Measurements from ENCODE around the gene SLN. TPM values are rescaled to one million over a fixed set of nuclear protein-coding genes. Genes with fewer than 3 reads are reported as not detected.

The SLN gene
- total and polyA plus RNA-seq, 9 of the 15 experiments (the other 6 are each of a cell fraction or from before 2014, with no cell fraction given), result not detected

GRCh38 chr11:107731941-107732688 is 20.3 kb upstream of the SLN start (continued):
- TF ChIP-seq MNT (conservative IDR thresholded peaks at IDR 0.05), result no peak
- TF ChIP-seq PYGO2 (tag; IDR thresholded peaks at IDR 0.05), result no peak
- no peak for TF ChIP-seq RBM25 (IDR thresholded peaks at IDR 0.05; ENCODE audit: low read depth, low read length, severe bottlenecking)

- Histone ChIP-seq H3K9ac (ENCODE audit: insufficient read depth in 1 of 2, low read depth in 2 of 2, low read length in 2 of 2) (no peak overlapping the region), H3K9me3 (replicated peaks; ENCODE audit: control insufficient read depth, insufficient read depth, low read depth, low read length) (no peaks in the 10 kb centered on the region; the same call in 1 of the 2 replicates), H3K79me2 (ENCODE audit: control insufficient read depth, insufficient read depth, low read length) (no peaks in the 10 kb centered on the region), H4K20me1 (replicated peaks; ENCODE audit: control insufficient read depth, insufficient read depth, low read length) (no peaks in the 10 kb centered on the region), H3K27me3 (ENCODE audit: control insufficient read depth in 2 of 2, insufficient read depth in 2 of 2, low read length in 2 of 2) (0 out of 5 replicates have a peak, but pooled peaks cover 0 to 5% of the 10 kb centered on the region in 2 experiments), H2AFZ (ENCODE audit: low read depth, low read length) (no peak overlapping the region), H3K27ac (ENCODE audit: extremely low read depth, low read depth, low read length) (no peak overlapping the region), H3K4me3 (no peak overlapping the region), H3K36me3 (ENCODE audit: control insufficient read depth, insufficient read depth, low read length) (no peaks in the 10 kb centered on the region), H3K4me1 (replicated peaks in 1 of 2; ENCODE audit: control insufficient read depth in 2 of 2, insufficient read depth in 2 of 2, low read length in 2 of 2) (no peaks in the 10 kb centered on the region), H3K4me2 (ENCODE audit: insufficient read depth, low read length) (no peak overlapping the region), H3K9me1 (ENCODE audit: control insufficient read depth, insufficient read depth, low read length) (no peaks in the 10 kb centered on the region)
- no peak for ATAC-seq
- DNase-seq (ENCODE audit: extremely low read depth in 1 of 4, low spot score in 3 of 4), result no peak
- no peak for FAIRE-seq
- in situ Hi-C loops (cut with MboI) (no loop called here), intact Hi-C loops (cut with micrococcal nuclease) (no loop called here)
- POLR2A ChIA-PET, result no interaction called here
- no TSS peak for BruUV-seq (replicated peaks)
- CTCF ChIA-PET (ENCODE audit: low intra/inter-chr PET ratio), result no interaction called here
- TF ChIP-seq TBP (optimal IDR thresholded peaks at IDR 0.05; ENCODE audit: low read depth, low read length) (no peak), ZNF707 (CRISPR knock-in tag; conservative IDR thresholded peaks at IDR 0.05) (no peak), DDX20 (tag; IDR thresholded peaks at IDR 0.05; ENCODE audit: low read depth) (no peak), ZBTB34 (CRISPR knock-in tag; IDR thresholded peaks at IDR 0.05) (no peak), BRF2 (IDR thresholded peaks at IDR 0.05; ENCODE audit: borderline replicate concordance, insufficient read depth, insufficient read length) (no peak), RHOXF2B (CRISPR knock-in tag; conservative IDR thresholded peaks at IDR 0.05) (no peak), PHB2 (IDR thresholded peaks at IDR 0.05; ENCODE audit: low read depth) (no peak), TEAD1 (CRISPR knock-in tag; IDR thresholded peaks at IDR 0.05) (no peak), HMBOX1 (IDR thresholded peaks at IDR 0.05) (no peak), HINFP (tag; conservative IDR thresholded peaks at IDR 0.05; ENCODE audit: low read depth) (no peak), NFXL1 (CRISPR knock-in tag; IDR thresholded peaks at IDR 0.05) (no peak)
These were observed 10.8 kb upstream of the SLN start for GRCh38 chr11:107722662-107723061.
